H1 (cell line): ENCODE measurements around the gene POLR1B. TPM values are rescaled to one million over a fixed set of nuclear protein-coding genes. Genes with fewer than 3 reads are reported as not detected.

ENCODE experiments used
- CTCF ChIA-PET: fragments of 300-600 bp; sonication (Branson Sonifier 250); formaldehyde crosslinking; loops from one replicate; lab custom pipeline; 2021; ENCODE audit not compliant: partially characterized antibody; lab: Charles Lee
- POLR2A ChIA-PET: fragments of 300-600 bp; sonication (Branson Sonifier 250); formaldehyde crosslinking; loops from one replicate; lab custom pipeline; 2021; ENCODE audit warnings: inconsistent platforms; ENCODE audit not compliant: partially characterized antibody; lab: Charles Lee
- DNase-seq, 2 experiments: peaks; one replicate each; pipeline versions ENCODE4 v3.0.0 to v3.0.0-alpha.2; 2010 to 2022; ENCODE audit warnings: low spot score in 2 of 2, low read depth in 1 of 2, mixed read lengths in 1 of 2
- FAIRE-seq: peaks from 2 replicates; lab custom pipeline; 2011; peaks lifted over from hg19 to GRCh38; lab: Jason Lieb, UNC
- H2AFZ ChIP-seq: 2 replicates; pipeline ENCODE4 v1.8.1; 2012; ENCODE audit warnings: low read length, inconsistent platforms
- H2AK5ac ChIP-seq: 2 replicates; pipeline ENCODE4 v1.6.1; 2013; ENCODE audit warnings: low read depth, low read length
- H2BK120ac ChIP-seq: replicated peaks from 2 replicates; pipeline ENCODE3; 2013; ENCODE audit warnings: low read depth, low read length, inconsistent platforms
- H2BK12ac ChIP-seq: 2 replicates; pipeline ENCODE4 v1.6.1; 2013; ENCODE audit warnings: low read depth, low read length
- H2BK15ac ChIP-seq: 2 replicates; pipeline ENCODE4 v1.6.1; 2013; ENCODE audit warnings: low read length
- H2BK20ac ChIP-seq: 2 replicates; pipeline ENCODE4 v1.6.1; 2013; ENCODE audit warnings: low read length
- H2BK5ac ChIP-seq: 2 replicates; pipeline ENCODE4 v1.6.1; 2013; ENCODE audit warnings: low read depth, low read length
- H3K14ac ChIP-seq: 2 replicates; pipeline ENCODE4 v1.6.1; 2013; ENCODE audit warnings: inconsistent platforms; ENCODE audit not compliant: insufficient read length
- H3K18ac ChIP-seq: 2 replicates; pipeline ENCODE4 v1.6.1; 2013; ENCODE audit warnings: low read length; ENCODE audit errors: extremely low read depth
- H3K23ac ChIP-seq: 2 replicates; pipeline ENCODE4 v1.6.1; 2013; ENCODE audit warnings: inconsistent platforms; ENCODE audit not compliant: insufficient read length
- H3K23me2 ChIP-seq: 2 replicates; pipeline ENCODE4 v1.6.1; 2013; ENCODE audit warnings: low read depth, low read length
- H3K27ac ChIP-seq: 2 replicates; pipeline ENCODE4 v1.6.1; 2011; ENCODE audit warnings: low read depth, low read length, inconsistent platforms
- H3K27me3 ChIP-seq, 4 experiments: replicated peaks in 1 of 4; 1 replicate in 1 of 4; 2 replicates in 3 of 4; pipeline versions ENCODE4 v1.6.1 to v1.8.1; 2011 to 2013; ENCODE audit warnings: low read length in 3 of 4, mild to moderate bottlenecking in 3 of 4, inconsistent platforms in 2 of 4, mixed read lengths in 2 of 4, moderate library complexity in 1 of 4; ENCODE audit not compliant: control insufficient read depth in 3 of 4, insufficient read depth in 3 of 4; ENCODE audit errors: extremely low read depth in 1 of 4
- H3K36me3 ChIP-seq, 4 experiments: 2 replicates each; pipeline versions ENCODE4 v1.6.1 to v1.8.1; 2011 to 2013; ENCODE audit warnings: mild to moderate bottlenecking in 4 of 4, low read length in 3 of 4, moderate library complexity in 2 of 4, control low read depth in 1 of 4, inconsistent platforms in 1 of 4; ENCODE audit not compliant: insufficient read depth in 4 of 4, control insufficient read depth in 2 of 4
- H3K4ac ChIP-seq: replicated peaks from 2 replicates; pipeline ENCODE3; 2013; ENCODE audit warnings: low read length, low read depth, mixed read lengths, inconsistent platforms; ENCODE audit not compliant: insufficient read length
- H3K4me1 ChIP-seq, 4 experiments: replicated peaks in 1 of 4; 1 replicate in 1 of 4; 2 replicates in 3 of 4; pipeline versions ENCODE4 v1.6.1 to v1.8.1; 2011 to 2013; ENCODE audit warnings: low read length in 3 of 4, inconsistent platforms in 2 of 4, mixed read lengths in 1 of 4; ENCODE audit not compliant: insufficient read depth in 4 of 4, control insufficient read depth in 3 of 4
- H3K4me2 ChIP-seq, 2 experiments: 2 replicates each; pipeline versions ENCODE4 v1.6.1 to v1.8.1; 2011 to 2013; ENCODE audit warnings: low read depth in 2 of 2, low read length in 2 of 2, control low read depth in 1 of 2, inconsistent platforms in 1 of 2, mild to moderate bottlenecking in 1 of 2; ENCODE audit not compliant: insufficient read depth in 1 of 2
- H3K4me3 ChIP-seq, 4 experiments: fragments of 200-600, 300-600 bp in 1 of 4; sonication (generic), shearing (Covaris generic), sonication (Bioruptor Twin) in 1 of 4; 2 replicates each; pipeline versions ENCODE4 v1.5.1 to v1.8.1; 2011 to 2016; ENCODE audit warnings: low read length in 4 of 4, low read depth in 3 of 4, control low read depth in 2 of 4, inconsistent platforms in 2 of 4, mild to moderate bottlenecking in 2 of 4, mixed read lengths in 1 of 4, moderate library complexity in 1 of 4; ENCODE audit not compliant: insufficient read depth in 2 of 4; ENCODE audit errors: extremely low read depth in 1 of 4
- H3K56ac ChIP-seq: replicated peaks from 2 replicates; pipeline ENCODE3; 2013; ENCODE audit warnings: low read depth, mild to moderate bottlenecking, mixed read lengths, low read length, inconsistent platforms; ENCODE audit not compliant: insufficient read length
- H3K79me1 ChIP-seq: 2 replicates; pipeline ENCODE4 v1.6.1; 2013; ENCODE audit warnings: low read depth, low read length, control low read depth
- H3K79me2 ChIP-seq, 2 experiments: 2 replicates each; pipeline versions ENCODE4 v1.6.1 to v1.8.1; 2012 to 2013; ENCODE audit warnings: low read length in 2 of 2, mild to moderate bottlenecking in 2 of 2, inconsistent platforms in 1 of 2; ENCODE audit not compliant: insufficient read depth in 2 of 2, control insufficient read depth in 1 of 2
- H3K9ac ChIP-seq, 4 experiments: replicated peaks in 1 of 4; 1 replicate in 1 of 4; 2 replicates in 3 of 4; pipeline versions ENCODE4 v1.6.1 to v1.8.1; 2011 to 2013; ENCODE audit warnings: low read depth in 3 of 4, low read length in 3 of 4, control low read depth in 2 of 4, mild to moderate bottlenecking in 2 of 4, moderate library complexity in 2 of 4, inconsistent platforms in 1 of 4; ENCODE audit errors: extremely low read depth in 1 of 4
- H3K9me3 ChIP-seq, 2 experiments: 2 replicates each; pipeline versions ENCODE4 v1.6.1 to v1.8.1; 2012 to 2013; ENCODE audit warnings: mild to moderate bottlenecking in 2 of 2, moderate library complexity in 2 of 2, control low read depth in 1 of 2, inconsistent platforms in 1 of 2, low read depth in 1 of 2, low read length in 1 of 2, mixed read lengths in 1 of 2; ENCODE audit not compliant: insufficient read depth in 2 of 2
- H4K20me1 ChIP-seq, 2 experiments: replicated peaks in 1 of 2; 2 replicates each; pipeline versions ENCODE3 to v1.8.1; 2011 to 2013; ENCODE audit warnings: inconsistent platforms in 2 of 2, low read length in 2 of 2, mild to moderate bottlenecking in 1 of 2; ENCODE audit not compliant: insufficient read depth in 2 of 2, control insufficient read depth in 1 of 2
- H4K5ac ChIP-seq: 2 replicates; pipeline ENCODE4 v1.6.1; 2013; ENCODE audit warnings: low read length, low read depth, mixed read lengths, inconsistent platforms; ENCODE audit not compliant: insufficient read length
- H4K8ac ChIP-seq: 2 replicates; pipeline ENCODE4 v1.8.0; 2013; ENCODE audit warnings: mild to moderate bottlenecking, moderate library complexity, low read length, inconsistent platforms; ENCODE audit not compliant: insufficient read depth; ENCODE audit errors: extremely low read depth
- H4K91ac ChIP-seq: replicated peaks from 2 replicates; pipeline ENCODE3; 2013; ENCODE audit warnings: low read length, mixed read lengths, inconsistent platforms; ENCODE audit not compliant: insufficient read length
- CEBPB ChIP-seq: IDR thresholded peaks from 2 replicates; pipeline ENCODE4 v1.6.1; 2012; ENCODE audit warnings: low read depth, low read length
- CREB1 ChIP-seq: IDR thresholded peaks from 2 replicates; pipeline ENCODE4 v1.6.1; 2012; ENCODE audit warnings: inconsistent platforms
- MAFK ChIP-seq: IDR thresholded peaks from 2 replicates; pipeline ENCODE4 v1.6.1; 2012; ENCODE audit warnings: low read depth, mild to moderate bottlenecking, improper control_type of control experiment, low read length
- TAF7 ChIP-seq: optimal IDR thresholded peaks from 2 replicates; pipeline ENCODE3; 2011; ENCODE audit warnings: low read depth, mild to moderate bottlenecking, inconsistent platforms, low read length, moderate library complexity, borderline replicate concordance
- WGBS, 2 experiments: shearing (Covaris generic) in 1 of 2; methylation state at CpG; one replicate each; pipeline versions ENCODE4 v1.1.6 to v1.1.7; 2013 to 2015; ENCODE audit warnings: low lambda C conversion rate in 2 of 2, mixed read lengths in 2 of 2, inconsistent platforms in 1 of 2, low coverage in 1 of 2, missing lambda C conversion rate in 1 of 2; ENCODE audit not compliant: insufficient replicate concordance in 2 of 2, insufficient coverage in 1 of 2, insufficient read length in 1 of 2; ENCODE audit errors: extremely low coverage in 1 of 2, missing lambda C conversion rate in 1 of 2; 5-methylcytosine and 5-hydroxymethylcytosine counted together
- polyA plus RNA-seq, 7 experiments: library from polyadenylated mRNA; depleted of rRNA in 3 of 7; stranded (reverse) in 5 of 7; unstranded in 2 of 7; fragments of >200 nt in 5 of 7; fragments of 200-250 nt in 2 of 7; gene quantifications; 1 replicate in 5 of 7; 2 replicates in 1 of 7; 4 replicates in 1 of 7; pipeline versions ENCODE4 v1.2.1 to v1.2.3, GENCODE V29; 2011 to 2013; ENCODE audit warnings: missing spikeins in 2 of 7, mixed read lengths in 2 of 7
- total RNA-seq: library from RNA; stranded (reverse); fragmentation: NEBNext Ultra II Directional; extraction: Animal tissue kit (Norgen Biotek cat#: 25700); gene quantifications from 2 replicates; pipeline ENCODE4 v1.2.1, GENCODE V29; 2021
- TF ChIP-seq, protein P1 (sequence below): IDR thresholded peaks from 2 replicates; pipeline ENCODE4 v1.6.1; 2012; ENCODE audit warnings: low read length, inconsistent platforms

POLR1B gene
- total and polyA plus RNA-seq, 2 of the 8 experiments (the other 6 are each of a cell fraction or from before 2014, with no cell fraction given): 24.3 to 69.4 TPM

DNA sequence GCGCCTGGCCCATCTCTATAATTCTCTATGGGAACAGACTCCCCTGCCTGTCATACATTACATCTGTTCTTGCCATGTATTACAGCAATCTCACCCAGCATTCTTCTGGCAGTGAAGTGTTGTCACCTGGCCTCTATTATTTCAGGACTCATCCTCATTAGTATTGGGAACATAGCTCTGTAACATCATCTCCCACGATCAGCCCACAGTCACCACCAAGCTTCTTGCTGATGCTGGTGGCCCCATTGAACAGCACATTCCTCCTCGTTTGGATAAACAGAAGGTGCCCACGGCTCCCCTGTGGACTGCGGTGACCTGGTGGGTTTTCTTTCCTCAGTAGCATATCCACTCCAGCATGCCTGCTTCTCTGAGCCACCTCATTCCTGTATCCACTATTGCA, 63.7 kb downstream of the POLR1B start:
- no peak overlapping the region for H2BK20ac ChIP-seq
- H3K27ac ChIP-seq: no peak overlapping the region
- no peak overlapping the region for H4K91ac ChIP-seq
- no peak overlapping the region for H3K23ac ChIP-seq
- ChIA-PET POLR2A (interaction anchor here (1.5 kb wide), 1 partner anchor 9 kb away, joined by 3 read pairs; no protein-coding TSS in a partner anchor), CTCF (interaction anchor here (0.7 to 8.9 kb wide), 4 partner anchors 21 to 120 kb away, joined by 3 to 57 read pairs (median 13); partner anchors contain the start of gene SLC20A1)
- H4K8ac ChIP-seq: no peak overlapping the region
- no peaks in the 10 kb centered on the region for H3K9me3 ChIP-seq
- H3K36me3 ChIP-seq: no peaks in the 10 kb centered on the region
- no peak overlapping the region for H3K9ac ChIP-seq
- no peak overlapping the region for H3K4me2 ChIP-seq
- 88% methylated on average over 5 of the region's 5 CpGs; no CpG with 5 or more reads in 1 of the 2 experiments for WGBS, 2 experiments
- FAIRE-seq: no peak
- no peak for DNase-seq
- no peak overlapping the region for H3K4me3 ChIP-seq
- H3K4me1 ChIP-seq: no peaks in the 10 kb centered on the region
- no peak overlapping the region for H2BK120ac ChIP-seq
- H2AFZ ChIP-seq: no peak overlapping the region
- no peak overlapping the region for H2BK5ac ChIP-seq
- no peaks in the 10 kb centered on the region for H3K79me1 ChIP-seq
- H4K20me1 ChIP-seq: no peaks in the 10 kb centered on the region
- H2BK15ac ChIP-seq: no peak overlapping the region
- no peak overlapping the region for H3K18ac ChIP-seq
- no peak overlapping the region for H4K5ac ChIP-seq
- no peak overlapping the region for H3K4ac ChIP-seq
- no peak overlapping the region for H2BK12ac ChIP-seq
- no peaks in the 10 kb centered on the region for H3K79me2 ChIP-seq
- no peak overlapping the region for H2AK5ac ChIP-seq
- TF ChIP-seq MAFK: no peak
- TF ChIP-seq TAF7: no peak
- TF ChIP-seq, protein P1, sequence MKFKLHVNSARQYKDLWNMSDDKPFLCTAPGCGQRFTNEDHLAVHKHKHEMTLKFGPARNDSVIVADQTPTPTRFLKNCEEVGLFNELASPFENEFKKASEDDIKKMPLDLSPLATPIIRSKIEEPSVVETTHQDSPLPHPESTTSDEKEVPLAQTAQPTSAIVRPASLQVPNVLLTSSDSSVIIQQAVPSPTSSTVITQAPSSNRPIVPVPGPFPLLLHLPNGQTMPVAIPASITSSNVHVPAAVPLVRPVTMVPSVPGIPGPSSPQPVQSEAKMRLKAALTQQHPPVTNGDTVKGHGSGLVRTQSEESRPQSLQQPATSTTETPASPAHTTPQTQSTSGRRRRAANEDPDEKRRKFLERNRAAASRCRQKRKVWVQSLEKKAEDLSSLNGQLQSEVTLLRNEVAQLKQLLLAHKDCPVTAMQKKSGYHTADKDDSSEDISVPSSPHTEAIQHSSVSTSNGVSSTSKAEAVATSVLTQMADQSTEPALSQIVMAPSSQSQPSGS: no peak
- TF ChIP-seq CEBPB: no peak
- no peak for TF ChIP-seq CREB1
- H3K23me2 ChIP-seq: no peaks in the 10 kb centered on the region
- H3K14ac ChIP-seq: no peak overlapping the region
- no peaks in the 10 kb centered on the region for H3K27me3 ChIP-seq
- no peak overlapping the region for H3K56ac ChIP-seq
